ENCODE measurements around the gene ENG. TPM values are rescaled to one million over a fixed set of nuclear protein-coding genes. Genes with fewer than 3 reads are reported as not detected.

ENG gene
- total and polyA plus RNA-seq, 2 of the 8 experiments (the other 6 are each of a cell fraction or from before 2014, with no cell fraction given): 1.8 to 4.4 TPM

DNA sequence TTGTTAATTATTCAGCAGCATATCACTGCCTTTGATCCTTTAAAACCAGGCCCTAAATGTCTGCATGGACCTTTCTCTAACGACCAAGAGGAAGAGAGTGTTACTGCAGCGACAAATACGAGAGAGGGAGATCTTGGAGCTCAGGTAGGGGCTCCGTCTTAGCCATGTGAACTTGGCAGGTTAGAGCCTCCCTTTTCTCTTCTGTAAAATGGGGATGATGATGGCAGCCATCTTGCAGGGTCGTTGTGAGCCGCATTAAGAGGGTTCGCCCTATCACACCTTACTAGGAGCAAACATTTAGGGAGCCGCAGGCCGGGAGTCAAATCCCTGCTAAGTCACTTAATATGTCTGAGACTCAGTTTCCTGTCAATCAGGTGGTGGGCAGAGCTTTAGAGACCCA lies 1.6 kb downstream of the ENG start:
- Histone ChIP-seq H3K4ac (replicated peaks; ENCODE audit: insufficient read length, low read depth, low read length) (no peak overlapping the region), H3K23ac (ENCODE audit: insufficient read length) (no peak overlapping the region), H4K5ac (ENCODE audit: insufficient read length, low read depth, low read length) (no peak overlapping the region), H3K79me1 (ENCODE audit: low read depth, low read length) (no peaks in the 10 kb centered on the region), H2BK20ac (ENCODE audit: low read length) (no peak overlapping the region), H3K27ac (ENCODE audit: low read depth, low read length) (no peak overlapping the region), H3K9ac (replicated peaks in 1 of 4; ENCODE audit: extremely low read depth in 1 of 4, low read depth in 3 of 4, low read length in 3 of 4) (no peak overlapping the region), H2BK120ac (replicated peaks; ENCODE audit: low read depth, low read length) (no peak overlapping the region), H2AFZ (ENCODE audit: low read length) (no peak overlapping the region), H3K4me1 (replicated peaks in 1 of 4; ENCODE audit: control insufficient read depth in 3 of 4, insufficient read depth in 4 of 4, low read length in 3 of 4) (peaks cover 0 to 10% (median 6%) of the 10 kb centered on the region in 4 experiments; a peak in 5 of 7 replicates), H3K4me3 (ENCODE audit: extremely low read depth in 1 of 4, insufficient read depth in 2 of 4, low read depth in 3 of 4, low read length in 4 of 4) (no peak overlapping the region), H3K79me2 (ENCODE audit: control insufficient read depth in 1 of 2, insufficient read depth in 2 of 2, low read length in 2 of 2) (no peaks in the 10 kb centered on the region), H2AK5ac (ENCODE audit: low read depth, low read length) (no peak overlapping the region), H2BK5ac (ENCODE audit: low read depth, low read length) (no peak overlapping the region), H2BK12ac (ENCODE audit: low read depth, low read length) (no peak overlapping the region), H3K4me2 (ENCODE audit: insufficient read depth in 1 of 2, low read depth in 2 of 2, low read length in 2 of 2) (no peak overlapping the region), H3K9me3 (ENCODE audit: insufficient read depth in 2 of 2, low read depth in 1 of 2, low read length in 1 of 2) (no peaks in the 10 kb centered on the region), H3K56ac (replicated peaks; ENCODE audit: insufficient read length, low read depth, low read length) (no peak overlapping the region), H4K8ac (ENCODE audit: extremely low read depth, insufficient read depth, low read length) (no peak overlapping the region), H4K91ac (replicated peaks; ENCODE audit: insufficient read length, low read length) (no peak overlapping the region), H3K18ac (ENCODE audit: extremely low read depth, low read length) (no peak overlapping the region), H3K36me3 (ENCODE audit: control insufficient read depth in 2 of 4, insufficient read depth in 4 of 4, low read length in 3 of 4) (no peaks in the 10 kb centered on the region), H3K14ac (ENCODE audit: insufficient read length) (no peak overlapping the region), H3K27me3 (replicated peaks in 1 of 4; ENCODE audit: control insufficient read depth in 3 of 4, extremely low read depth in 1 of 4, insufficient read depth in 3 of 4, low read length in 3 of 4) (no peaks in the 10 kb centered on the region), H3K23me2 (ENCODE audit: low read depth, low read length) (no peaks in the 10 kb centered on the region; the same call in 1 of the 2 replicates), H4K20me1 (replicated peaks in 1 of 2; ENCODE audit: control insufficient read depth in 1 of 2, insufficient read depth in 2 of 2, low read length in 2 of 2) (no peaks in the 10 kb centered on the region), H2BK15ac (ENCODE audit: low read length) (no peak overlapping the region)
- no peak for FAIRE-seq
- no peak for DNase-seq (ENCODE audit: low read depth in 1 of 2, low spot score in 2 of 2)
- WGBS, 2 experiments (ENCODE audit: extremely low coverage in 1 of 2, insufficient coverage in 1 of 2, insufficient read length in 1 of 2, insufficient replicate concordance in 2 of 2, low coverage in 1 of 2, low lambda C conversion rate in 2 of 2, missing lambda C conversion rate in 1 of 2): 88% methylated on average over 9 of the region's 9 CpGs; no CpG with 5 or more reads in 1 of the 2 experiments
- CTCF ChIA-PET (ENCODE audit: partially characterized antibody): interaction anchor here (0.6 to 6.6 kb wide), 17 partner anchors 8 to 390 kb away, joined by 3 to 50 read pairs (median 3); no protein-coding TSS in a partner anchor
- 0 out of 2 replicates have a peak, but pooled peaks have one; percentile 63 for TF ChIP-seq KDM1A (IDR thresholded peaks at IDR 0.05; ENCODE audit: borderline replicate concordance, low read length)
- TF ChIP-seq GABPA (IDR thresholded peaks at IDR 0.05; ENCODE audit: borderline replicate concordance, insufficient read depth, low read length): no peak
- TF ChIP-seq, protein P1, sequence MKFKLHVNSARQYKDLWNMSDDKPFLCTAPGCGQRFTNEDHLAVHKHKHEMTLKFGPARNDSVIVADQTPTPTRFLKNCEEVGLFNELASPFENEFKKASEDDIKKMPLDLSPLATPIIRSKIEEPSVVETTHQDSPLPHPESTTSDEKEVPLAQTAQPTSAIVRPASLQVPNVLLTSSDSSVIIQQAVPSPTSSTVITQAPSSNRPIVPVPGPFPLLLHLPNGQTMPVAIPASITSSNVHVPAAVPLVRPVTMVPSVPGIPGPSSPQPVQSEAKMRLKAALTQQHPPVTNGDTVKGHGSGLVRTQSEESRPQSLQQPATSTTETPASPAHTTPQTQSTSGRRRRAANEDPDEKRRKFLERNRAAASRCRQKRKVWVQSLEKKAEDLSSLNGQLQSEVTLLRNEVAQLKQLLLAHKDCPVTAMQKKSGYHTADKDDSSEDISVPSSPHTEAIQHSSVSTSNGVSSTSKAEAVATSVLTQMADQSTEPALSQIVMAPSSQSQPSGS (IDR thresholded peaks at IDR 0.05; ENCODE audit: low read length): no peak
- POLR2A ChIA-PET (ENCODE audit: partially characterized antibody): interaction anchor here (1.1 to 3.2 kb wide), 4 partner anchors 11 to 66 kb away, joined by 3 to 15 read pairs (median 4); no protein-coding TSS in a partner anchor
